Chondrocyte (in vitro differentiated cells): ENCODE data around the gene STK32B. TPM values are rescaled to one million over a fixed set of nuclear protein-coding genes. Genes with fewer than 3 reads are reported as not detected.

Source experiments
- DNase-seq: peaks from one replicate; pipeline ENCODE4 v3.0.0; 2021; ENCODE audit warnings: mixed read lengths, low spot score
- H3K27ac Mint-ChIP-seq: one replicate; pipeline ENCODE4 v1.8.0; 2021; ENCODE audit warnings: mild to moderate bottlenecking, moderate library complexity, mixed read lengths; ENCODE audit not compliant: unreplicated experiment
- H3K27me3 Mint-ChIP-seq: 2 replicates; pipeline ENCODE4 v1.8.0; 2021; ENCODE audit warnings: low read depth, mixed read lengths
- H3K36me3 Mint-ChIP-seq: 2 replicates; pipeline ENCODE4 v1.8.0; 2021; ENCODE audit warnings: low read depth, mixed read lengths
- H3K4me1 Mint-ChIP-seq: 2 replicates; pipeline ENCODE4 v1.8.0; 2021; ENCODE audit warnings: low read depth, mild to moderate bottlenecking, mixed read lengths
- H3K4me3 Mint-ChIP-seq: one replicate; pipeline ENCODE4 v1.8.0; 2021; ENCODE audit warnings: mild to moderate bottlenecking, moderate library complexity, mixed read lengths; ENCODE audit not compliant: unreplicated experiment
- H3K9me3 Mint-ChIP-seq: 2 replicates; pipeline ENCODE4 v1.8.0; 2021; ENCODE audit warnings: low read depth, mixed read lengths
- total RNA-seq: library from RNA; stranded (reverse); gene quantifications from 3 replicates; pipeline ENCODE4 v1.2.1, GENCODE V29; 2021
- TF ChIP-seq, protein P1 (sequence below): fragments of 200-600 bp; sonication (generic); IDR thresholded peaks from 2 replicates; pipeline ENCODE4 v1.5.0; 2021; ENCODE audit warnings: antibody characterized with exemption, mild to moderate bottlenecking, moderate library complexity

The STK32B gene
- total RNA-seq, 1 donor from 2014 or later: 14.2 TPM

DNA sequence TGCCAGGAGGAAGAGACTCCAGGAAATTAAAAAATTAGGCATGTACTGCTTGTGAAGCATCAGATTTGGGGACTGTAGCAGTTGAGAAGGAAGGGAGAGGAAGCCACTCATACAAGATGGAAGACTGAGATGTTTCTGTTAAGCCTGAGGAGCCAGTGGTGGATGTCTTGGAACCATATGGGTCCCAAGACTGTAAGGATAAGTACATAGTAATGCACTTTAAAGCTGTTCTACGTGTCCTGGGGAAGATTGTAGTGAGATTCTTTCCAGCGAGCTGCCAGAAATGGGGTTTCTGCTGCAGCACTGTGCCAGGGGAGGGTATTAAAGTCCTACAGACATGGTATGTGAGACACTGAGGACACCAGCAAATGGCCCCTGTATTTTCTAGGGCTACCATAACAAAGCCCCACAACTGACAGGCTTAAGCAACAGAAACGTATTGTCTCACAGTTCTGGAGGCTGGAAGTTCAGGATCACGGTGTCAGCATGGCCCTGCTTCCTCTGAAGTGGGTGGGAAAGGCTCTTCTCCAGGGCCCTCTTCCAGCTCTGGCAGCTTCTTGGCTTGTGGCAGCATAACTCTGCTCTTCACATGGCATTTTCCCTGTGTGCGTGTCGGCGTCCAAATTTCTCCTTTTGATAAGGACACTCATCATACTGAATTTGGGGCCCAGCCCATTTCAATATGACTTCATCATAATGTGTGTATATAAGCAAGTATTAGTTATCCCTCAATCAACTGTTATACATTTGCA, 352.6 kb downstream of the STK32B start:
- TF ChIP-seq, protein P1, sequence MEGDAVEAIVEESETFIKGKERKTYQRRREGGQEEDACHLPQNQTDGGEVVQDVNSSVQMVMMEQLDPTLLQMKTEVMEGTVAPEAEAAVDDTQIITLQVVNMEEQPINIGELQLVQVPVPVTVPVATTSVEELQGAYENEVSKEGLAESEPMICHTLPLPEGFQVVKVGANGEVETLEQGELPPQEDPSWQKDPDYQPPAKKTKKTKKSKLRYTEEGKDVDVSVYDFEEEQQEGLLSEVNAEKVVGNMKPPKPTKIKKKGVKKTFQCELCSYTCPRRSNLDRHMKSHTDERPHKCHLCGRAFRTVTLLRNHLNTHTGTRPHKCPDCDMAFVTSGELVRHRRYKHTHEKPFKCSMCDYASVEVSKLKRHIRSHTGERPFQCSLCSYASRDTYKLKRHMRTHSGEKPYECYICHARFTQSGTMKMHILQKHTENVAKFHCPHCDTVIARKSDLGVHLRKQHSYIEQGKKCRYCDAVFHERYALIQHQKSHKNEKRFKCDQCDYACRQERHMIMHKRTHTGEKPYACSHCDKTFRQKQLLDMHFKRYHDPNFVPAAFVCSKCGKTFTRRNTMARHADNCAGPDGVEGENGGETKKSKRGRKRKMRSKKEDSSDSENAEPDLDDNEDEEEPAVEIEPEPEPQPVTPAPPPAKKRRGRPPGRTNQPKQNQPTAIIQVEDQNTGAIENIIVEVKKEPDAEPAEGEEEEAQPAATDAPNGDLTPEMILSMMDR: no peak
- peaks cover 22% of the 10 kb centered on the region for H3K9me3 Mint-ChIP-seq
- DNase-seq: no peak
- H3K36me3 Mint-ChIP-seq: peaks cover 10% of the 10 kb centered on the region
- no peak overlapping the region for H3K4me3 Mint-ChIP-seq
- no peaks in the 10 kb centered on the region for H3K27me3 Mint-ChIP-seq
- no peak overlapping the region for H3K27ac Mint-ChIP-seq
- no peaks in the 10 kb centered on the region for H3K4me1 Mint-ChIP-seq

DNA sequence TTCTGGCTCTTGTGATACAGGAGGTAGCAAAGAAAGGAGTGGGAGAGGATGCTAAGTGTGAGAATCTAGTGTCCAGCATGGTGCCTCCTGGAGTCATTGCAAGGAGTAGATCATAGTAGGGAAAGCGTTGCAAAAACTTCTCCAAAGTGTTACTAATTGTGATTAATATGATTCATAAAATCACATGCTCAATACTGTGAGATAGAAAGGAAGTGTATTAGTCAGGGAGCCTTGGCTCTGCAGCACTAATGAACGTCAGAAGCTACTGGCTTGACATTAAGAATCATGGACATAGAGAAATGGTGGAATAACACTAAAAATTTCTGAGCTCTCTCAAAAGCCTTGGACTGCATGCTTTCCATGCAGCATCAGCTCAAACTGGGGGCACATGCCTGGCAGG, 358.0 kb downstream of the STK32B start:
- Mint-ChIP-seq H3K36me3 (peaks cover 7% of the 10 kb centered on the region), H3K27me3 (no peaks in the 10 kb centered on the region), H3K4me3 (no peak overlapping the region), H3K27ac (no peak overlapping the region), H3K9me3 (peaks cover 15% of the 10 kb centered on the region), H3K4me1 (no peaks in the 10 kb centered on the region)
- DNase-seq: no peak
- TF ChIP-seq, protein P1: no peak

DNA sequence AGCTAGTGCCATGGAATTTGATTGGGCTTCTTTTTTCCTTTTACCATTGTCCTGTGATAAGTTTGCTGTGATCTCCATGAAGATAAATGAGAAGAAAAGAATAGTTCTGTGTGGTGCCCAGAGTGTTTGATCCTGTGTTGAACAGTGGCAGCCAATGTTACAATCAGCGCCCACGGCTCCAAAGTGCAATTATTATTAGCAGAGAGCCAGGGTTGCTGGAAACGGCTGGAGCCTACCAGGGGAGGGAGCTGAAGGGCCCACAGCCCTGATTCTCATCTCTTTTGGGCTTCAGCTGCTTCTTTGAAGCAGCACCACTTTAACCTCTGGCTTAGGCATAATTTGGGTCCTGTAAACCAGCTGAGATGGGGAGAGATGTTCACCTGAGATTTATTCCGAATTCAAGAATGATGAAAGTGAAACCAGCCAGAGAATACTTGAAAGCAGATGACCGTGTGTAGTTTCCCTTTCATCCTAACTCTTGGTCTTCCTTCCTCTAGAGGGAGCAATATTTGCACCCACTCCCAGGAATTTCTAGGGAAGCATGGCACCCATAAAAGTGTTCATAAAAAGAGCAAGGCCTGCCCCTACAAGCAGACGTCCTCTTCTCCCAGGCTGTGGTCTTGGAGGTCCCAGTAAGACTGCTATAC, 358.8 kb downstream of the STK32B start:
- DNase-seq: no peak
- H3K9me3 Mint-ChIP-seq: peaks cover 15% of the 10 kb centered on the region
- no peaks in the 10 kb centered on the region for H3K27me3 Mint-ChIP-seq
- no peak overlapping the region for H3K27ac Mint-ChIP-seq
- TF ChIP-seq, protein P1: peak; percentile 46
- H3K4me3 Mint-ChIP-seq: no peak overlapping the region
- peaks cover 7% of the 10 kb centered on the region for H3K36me3 Mint-ChIP-seq
- no peaks in the 10 kb centered on the region for H3K4me1 Mint-ChIP-seq

DNA sequence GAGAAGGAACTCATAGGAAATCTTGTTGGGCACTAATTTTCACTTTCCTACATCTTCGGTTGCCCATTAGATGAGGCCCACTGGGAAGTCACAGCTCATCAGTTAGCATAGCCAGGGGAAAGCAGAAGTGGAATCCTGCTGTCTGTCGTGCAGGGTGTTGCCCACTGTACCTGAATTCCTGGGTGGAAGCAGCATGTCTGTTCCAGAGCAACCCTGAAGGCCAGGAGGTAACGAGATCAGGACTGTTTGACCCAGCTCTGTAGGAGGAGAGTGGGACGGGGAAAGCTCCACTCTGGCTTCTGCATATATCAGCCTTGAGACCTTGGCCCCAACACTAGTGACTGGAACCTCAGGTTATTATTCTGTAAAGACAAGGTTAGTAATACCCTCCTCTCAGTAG, 361.0 kb downstream of the STK32B start:
- peaks cover 13% of the 10 kb centered on the region for H3K9me3 Mint-ChIP-seq
- no peak overlapping the region for H3K4me3 Mint-ChIP-seq
- H3K4me1 Mint-ChIP-seq: no peaks in the 10 kb centered on the region
- TF ChIP-seq, protein P1: no peak
- DNase-seq: no peak
- H3K36me3 Mint-ChIP-seq: peaks cover 7% of the 10 kb centered on the region
- H3K27ac Mint-ChIP-seq: no peak overlapping the region
- no peaks in the 10 kb centered on the region for H3K27me3 Mint-ChIP-seq

DNA sequence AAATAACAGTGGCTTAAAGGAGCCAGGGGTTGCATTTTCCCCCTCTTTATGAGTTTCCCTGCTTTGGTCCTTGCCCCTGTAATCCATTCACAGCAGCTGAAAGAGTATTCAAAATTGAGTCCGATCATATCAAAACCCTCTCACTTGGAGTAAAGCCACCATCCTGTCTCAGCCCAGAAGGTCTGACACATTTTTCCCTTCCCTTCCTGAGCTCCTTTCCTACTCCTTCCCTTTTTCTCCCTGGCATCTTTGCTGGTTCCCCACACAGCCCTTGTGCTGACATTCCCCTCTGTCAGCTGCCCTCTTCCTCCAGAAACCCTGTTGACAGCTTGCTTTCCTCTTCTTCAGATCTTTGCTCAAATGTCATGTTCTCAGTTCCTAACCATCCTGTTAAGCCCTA, 361.5 kb downstream of the STK32B start:
- TF ChIP-seq, protein P1: no peak
- Mint-ChIP-seq H3K36me3 (peaks cover 10% of the 10 kb centered on the region), H3K27me3 (no peaks in the 10 kb centered on the region), H3K27ac (no peak overlapping the region), H3K4me3 (no peak overlapping the region), H3K4me1 (no peaks in the 10 kb centered on the region), H3K9me3 (peaks cover 16% of the 10 kb centered on the region)
- DNase-seq: no peak
